Right ventricle myocardium inferior (tissue), 1 donor: ENCODE data around the gene AMN. TPM values are rescaled to one million over a fixed set of nuclear protein-coding genes. Genes with fewer than 3 reads are reported as not detected.

ENCODE experiments used
- ATAC-seq: fragments of 200-7000 bp; cut with Tn5 transposase; one replicate; pipeline ENCODE4 v1.9.1; 2020; ENCODE audit warnings: mild to moderate bottlenecking, moderate library complexity
- DNase-seq: peaks from one replicate; pipeline ENCODE4 v3.0.0; 2021; ENCODE audit errors: missing footprints
- intact Hi-C: fragments of 100-400 bp; cut with DNase I; formaldehyde crosslinking; loops from one replicate; pipeline ENCODE4 v1.11.0; 2022
- total RNA-seq: library from RNA; stranded (reverse); fragmentation: NEBNext Ultra II Directional; extraction: Animal tissue kit (Norgen Biotek cat#: 25700); gene quantifications from one replicate; pipeline ENCODE4 v1.2.1, GENCODE V29; 2021
- donor health status: DM: no; HTN: yes; CAD: no; lungs with severe emphysema.

Gene AMN
- total RNA-seq, 1 donor from 2014 or later: 0.14 TPM

DNA sequence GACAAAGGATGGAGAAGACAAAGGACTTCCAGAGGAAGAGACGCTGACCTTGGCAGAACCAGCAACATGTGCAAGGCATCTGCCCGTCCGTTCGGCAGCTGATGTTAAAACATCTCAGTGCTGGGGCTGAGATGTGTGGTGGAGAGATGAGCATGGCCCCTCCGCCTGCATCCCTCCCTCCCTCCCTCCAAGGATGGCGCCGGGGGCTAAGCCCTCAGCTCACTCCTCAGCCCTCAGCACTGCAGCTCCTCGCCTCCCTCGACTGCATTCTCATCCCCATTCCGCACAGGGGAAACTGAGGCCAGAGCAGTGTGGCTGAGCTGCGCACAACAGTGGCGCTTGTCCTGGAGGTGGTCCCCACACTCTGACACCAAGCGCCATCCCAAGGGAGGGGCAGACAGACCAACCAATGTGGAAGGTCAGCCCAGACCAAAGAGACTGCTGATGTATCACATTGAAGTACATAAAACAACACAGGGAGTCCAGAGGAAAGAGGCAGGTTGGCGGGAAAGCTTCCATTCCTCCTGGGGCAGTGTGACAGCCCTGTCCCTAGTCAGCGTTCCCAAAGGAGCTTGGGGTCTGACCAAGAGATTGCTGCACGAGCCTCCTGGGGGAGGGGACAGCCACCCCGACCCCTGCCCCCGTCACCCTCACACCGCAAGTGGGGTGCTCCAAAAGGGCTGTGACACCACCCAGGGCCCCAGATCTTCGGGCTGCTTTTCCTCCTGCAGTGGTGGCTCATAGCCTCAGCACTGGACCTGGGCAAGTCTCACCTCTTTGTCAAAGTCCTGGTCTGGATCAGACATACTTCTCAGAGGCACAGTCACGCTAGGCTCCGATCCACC, 15.1 kb downstream of the AMN start:
- ATAC-seq: no peak
- DNase-seq: no peak
- intact Hi-C loops: no loop called here

DNA sequence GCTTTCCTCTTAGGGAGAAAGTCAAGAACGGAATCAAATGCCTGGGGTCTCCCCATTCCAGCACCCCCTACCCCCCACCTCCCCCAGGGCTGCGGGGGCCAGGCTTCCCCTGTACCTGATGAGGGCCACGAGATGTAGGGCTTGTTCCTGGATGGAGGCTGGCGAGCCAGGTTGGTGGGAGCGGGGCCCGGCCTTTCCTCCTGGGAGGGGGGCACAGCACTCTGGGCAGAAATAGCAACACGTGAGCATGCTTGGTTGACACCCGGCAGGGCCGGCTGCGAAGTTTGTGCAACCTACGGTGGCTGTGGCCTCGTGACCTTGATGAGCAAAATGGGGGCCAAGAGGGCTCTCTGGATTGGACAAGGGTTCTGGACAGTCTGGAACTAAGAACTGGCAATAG, 15.7 kb downstream of the AMN start:
- ATAC-seq (no peak), DNase-seq (no peak)
- intact Hi-C loops: no loop called here

DNA sequence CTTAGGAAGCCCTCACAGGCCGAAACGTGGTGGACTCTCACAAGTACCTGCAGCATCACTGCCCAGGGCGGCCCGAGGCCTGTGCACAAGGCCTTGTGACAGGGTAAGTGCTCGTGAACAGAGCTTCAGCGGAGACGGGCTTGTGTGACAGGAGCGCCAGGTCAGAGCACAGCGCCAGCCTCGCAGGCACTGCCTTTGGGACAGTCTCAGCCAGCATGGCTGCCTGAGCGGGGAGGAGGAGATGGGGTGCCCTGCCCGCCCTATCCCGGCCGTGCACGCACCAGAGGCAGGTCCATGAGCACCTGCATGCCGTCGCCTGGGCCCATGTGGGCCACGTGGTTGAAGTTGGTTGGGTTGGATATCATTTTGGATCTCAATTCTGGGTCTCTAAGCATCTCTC, 16.9 kb downstream of the AMN start:
- DNase-seq (no peak), ATAC-seq (no peak)
- intact Hi-C loops: no loop called here

DNA sequence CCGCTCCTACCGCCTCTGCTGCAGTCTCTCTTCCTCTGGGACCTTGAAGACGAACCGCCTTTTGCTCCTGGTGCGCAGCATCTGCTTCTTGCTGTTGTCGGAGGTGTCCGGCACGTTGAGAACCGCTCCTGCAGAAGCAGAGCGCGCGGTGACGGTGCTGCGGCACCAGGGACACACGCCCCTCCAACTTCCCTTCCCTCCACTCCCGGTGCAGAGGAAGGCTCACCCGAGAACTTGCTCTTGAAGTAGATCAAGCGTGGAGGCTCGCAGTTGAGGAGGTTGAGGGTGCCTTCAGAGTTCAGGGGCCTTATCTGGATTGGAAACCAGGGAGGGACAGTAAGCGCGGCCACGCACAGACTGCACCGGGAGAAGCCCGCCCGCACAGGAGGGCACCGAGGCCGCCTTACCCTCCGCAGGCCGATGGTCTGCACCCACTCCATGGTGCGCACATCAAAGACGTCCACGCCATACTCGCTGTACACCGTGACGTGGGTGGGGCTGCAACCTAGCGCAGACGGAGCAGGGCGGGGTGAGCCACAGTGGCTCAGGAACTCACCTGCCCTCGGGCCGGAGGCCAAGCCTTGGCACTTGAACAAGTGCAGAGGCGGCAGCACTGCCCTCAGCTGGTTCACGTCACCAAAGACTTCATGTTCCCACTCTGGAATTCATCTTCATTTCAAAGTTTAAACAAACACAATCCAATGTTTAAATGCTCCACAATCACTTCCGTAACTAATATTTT, 17.5 kb downstream of the AMN start:
- intact Hi-C loops: no loop called here
- ATAC-seq: no peak
- DNase-seq: no peak

DNA sequence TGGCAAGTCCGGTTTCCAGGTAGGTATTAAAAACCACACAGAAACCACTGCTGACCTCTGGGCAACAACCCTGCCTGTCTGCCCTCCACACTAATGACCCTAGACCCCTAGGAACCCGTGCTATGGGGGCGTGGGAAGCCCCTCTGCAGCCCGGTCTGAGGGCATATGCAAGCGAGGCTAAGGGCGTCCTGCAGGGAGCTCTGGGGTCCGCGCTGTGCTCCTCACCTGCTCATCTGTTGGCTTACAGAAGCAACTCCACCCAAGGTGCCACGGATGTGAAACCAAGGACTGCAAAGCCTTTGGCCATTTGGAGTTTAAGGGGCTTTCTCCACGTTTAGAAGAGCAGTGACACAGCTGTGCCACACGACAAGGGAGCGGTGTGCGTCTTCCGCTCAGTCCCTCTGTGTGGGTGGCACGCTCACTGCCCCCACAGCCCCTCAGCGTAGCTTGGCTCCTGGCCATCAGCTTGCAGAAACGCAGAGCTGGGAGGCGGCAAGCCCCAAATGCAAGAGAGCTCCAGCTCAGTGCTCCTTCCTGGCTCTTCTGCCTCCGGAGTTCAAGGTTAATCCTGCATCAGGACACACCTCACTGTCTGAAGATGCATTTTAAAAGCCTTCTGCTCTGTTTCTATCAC, 18.4 kb downstream of the AMN start:
- intact Hi-C loops: no loop called here
- DNase-seq (no peak), ATAC-seq (no peak)

DNA sequence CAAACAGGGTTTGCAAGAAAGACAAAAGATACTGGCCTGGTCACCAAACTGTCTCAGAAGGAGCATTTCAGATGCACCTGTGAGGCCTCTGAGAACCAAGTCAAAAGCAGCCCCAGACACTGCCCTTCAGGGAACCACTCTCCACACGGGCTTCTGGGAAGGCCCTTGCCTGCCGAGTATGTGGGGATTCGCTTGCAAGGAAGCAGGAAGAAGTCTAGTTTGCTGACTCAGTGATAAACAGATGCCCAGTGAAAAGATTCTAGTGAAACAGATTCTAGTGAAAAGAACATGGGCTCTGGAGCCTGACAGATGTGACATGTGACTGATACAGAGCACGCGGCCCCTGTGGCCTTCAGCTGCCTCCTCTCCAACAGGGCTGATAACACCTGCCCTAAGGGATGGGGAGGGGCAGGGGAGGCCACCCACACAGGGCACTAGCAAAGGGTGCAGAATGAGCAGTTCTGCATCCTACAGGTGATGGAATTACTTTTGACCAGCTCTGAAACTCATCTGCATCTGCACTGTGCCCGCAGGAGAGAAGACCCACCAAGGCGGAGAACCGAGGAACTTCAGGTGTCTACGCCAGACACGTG, 19.1 kb downstream of the AMN start:
- DNase-seq: no peak
- no peak for ATAC-seq
- intact Hi-C loops: no loop called here

DNA sequence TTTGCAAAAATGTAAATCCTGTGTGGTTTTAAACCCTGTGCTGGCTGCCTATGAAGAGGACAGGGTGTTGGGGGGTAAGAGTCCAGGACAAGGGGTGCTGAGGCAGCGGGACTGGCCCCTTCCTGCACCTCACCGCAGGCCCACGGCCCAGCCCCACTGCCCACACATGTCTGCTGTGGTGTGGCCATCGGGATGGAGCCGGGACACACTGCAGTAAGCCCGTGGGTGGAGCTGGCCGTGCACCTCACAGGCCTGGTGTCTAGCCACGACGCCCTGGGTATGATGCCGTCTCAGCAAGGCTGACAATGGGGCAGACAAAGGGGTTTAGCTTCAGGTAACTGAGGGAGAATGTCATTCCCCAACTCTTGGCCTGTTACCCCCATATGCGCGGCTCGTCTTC, 19.6 kb downstream of the AMN start:
- intact Hi-C loops: no loop called here
- DNase-seq (no peak), ATAC-seq (no peak)

DNA sequence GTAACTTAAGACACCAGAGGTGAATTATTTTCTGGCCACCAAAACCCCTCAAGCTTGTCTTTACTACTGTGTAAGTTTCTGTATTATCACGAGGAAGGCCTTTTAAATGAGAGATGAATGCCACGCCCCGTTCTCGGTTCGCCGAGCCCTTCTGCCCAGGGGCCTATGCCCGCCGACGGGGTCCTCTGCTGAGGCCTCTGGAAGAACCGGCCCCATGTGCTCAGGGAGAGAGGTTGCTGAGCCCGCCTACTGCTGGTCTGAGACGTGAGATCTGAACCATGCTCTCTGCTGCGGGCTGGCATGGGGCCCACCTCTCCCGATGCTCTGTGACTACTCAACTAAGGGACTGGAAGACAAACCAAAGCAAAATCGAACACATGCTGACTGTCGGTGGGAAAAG, 21.0 kb downstream of the AMN start:
- intact Hi-C loops: no loop called here
- ATAC-seq: no peak

DNA sequence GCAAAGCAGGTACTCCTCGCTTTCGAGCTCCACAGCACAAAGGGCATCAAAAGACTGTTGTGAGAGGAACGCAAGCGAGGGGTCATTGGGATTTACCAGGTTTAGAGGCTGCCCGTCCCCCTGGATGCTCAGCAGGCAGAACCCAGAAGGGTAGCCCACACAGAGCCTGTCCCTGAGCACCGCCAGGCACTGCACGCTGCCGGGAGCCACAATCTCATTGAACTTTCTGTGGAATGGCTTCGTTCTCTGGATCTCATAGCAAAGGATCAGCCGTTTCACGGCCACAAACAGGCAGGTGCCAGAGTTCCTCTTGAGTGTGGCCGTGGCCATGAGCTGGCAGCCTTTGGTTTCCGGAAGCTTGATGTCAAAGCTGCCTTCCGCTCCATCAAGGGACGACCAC, 21.5 kb downstream of the AMN start:
- ATAC-seq: no peak
- intact Hi-C loops: no loop called here
- no peak for DNase-seq

More for the DNA sequence above, 21.0 kb downstream of the AMN start:
- no peak for DNase-seq

DNA sequence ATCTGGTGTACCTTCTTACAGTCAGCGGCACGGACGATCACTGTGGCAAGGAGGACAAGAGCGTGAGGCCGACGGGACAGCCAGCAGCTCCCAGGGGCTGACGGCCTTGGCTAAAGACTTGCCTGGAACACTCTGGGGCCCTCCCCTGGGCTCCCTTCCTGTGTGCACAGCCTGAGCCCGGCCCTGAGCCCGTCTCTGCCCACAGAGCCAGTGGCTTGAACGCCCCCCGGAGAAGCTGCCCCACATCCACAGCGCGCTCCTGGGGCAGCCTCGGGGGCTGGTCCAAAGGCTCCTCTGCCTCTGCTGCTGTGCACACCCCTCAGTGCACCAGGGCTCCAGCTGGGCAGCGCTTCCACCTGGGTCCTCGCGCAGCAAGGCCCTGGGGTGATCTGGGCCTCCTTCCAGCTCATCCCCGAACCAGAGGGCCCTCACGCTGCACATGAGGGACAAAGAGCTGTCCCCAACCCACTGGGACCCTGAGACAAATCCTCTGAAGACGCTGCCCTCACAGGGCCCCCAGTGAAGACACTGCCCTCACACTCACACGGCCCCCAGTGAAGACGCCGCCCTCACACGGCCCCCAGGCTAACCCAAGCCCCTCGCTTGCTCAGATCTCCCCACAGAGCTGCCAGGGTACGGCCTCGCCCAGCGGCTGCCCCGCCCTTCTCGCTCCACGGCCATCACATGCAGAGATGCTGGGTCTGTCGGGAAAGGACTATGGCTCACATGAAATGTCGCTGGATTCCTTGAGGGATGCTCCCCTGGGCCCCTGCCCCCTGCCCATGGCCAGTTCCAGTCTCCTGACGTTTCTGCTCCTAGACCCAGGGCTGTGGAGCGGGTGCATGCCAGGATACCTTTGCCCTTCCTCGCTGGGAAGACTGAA, 22.2 kb downstream of the AMN start:
- ATAC-seq (no peak), DNase-seq (no peak)
- intact Hi-C loops: no loop called here

DNA sequence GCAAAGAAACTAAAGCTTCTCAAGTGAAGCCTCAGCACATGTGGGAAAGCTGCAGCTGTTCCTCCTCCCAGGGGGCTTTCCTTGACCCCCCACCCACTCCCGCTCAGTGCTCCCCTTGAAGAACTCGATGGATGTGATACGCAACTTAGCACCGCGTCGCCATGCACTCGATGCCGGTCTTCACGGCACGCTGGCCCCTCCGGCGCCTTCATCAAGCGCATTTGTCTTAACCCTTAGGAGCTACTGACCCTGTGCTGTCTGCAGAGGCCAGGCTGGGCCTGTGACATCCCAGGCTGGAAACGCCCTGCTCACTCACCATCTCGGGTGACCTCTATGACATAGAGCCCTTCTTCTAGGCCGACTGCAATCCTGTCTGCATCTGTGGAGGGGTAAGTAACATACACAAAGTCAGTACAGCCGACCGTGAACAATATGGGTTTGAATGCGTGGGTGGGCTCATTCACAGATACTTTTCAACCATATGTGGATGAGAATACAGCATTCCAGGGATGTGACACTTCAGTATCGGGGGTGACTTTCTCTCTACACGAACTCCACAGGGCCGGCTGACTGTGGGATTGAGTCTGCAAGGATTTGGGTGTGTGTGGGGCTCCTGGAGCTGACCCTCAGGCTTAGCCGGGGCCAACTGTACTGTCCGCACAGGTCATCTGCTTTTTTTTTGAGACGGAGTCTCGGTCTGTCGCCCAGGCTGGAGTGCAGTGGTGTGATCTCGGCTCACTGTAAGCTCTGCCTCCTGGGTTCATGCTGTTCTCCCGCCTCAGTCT, 23.1 kb downstream of the AMN start:
- intact Hi-C loops: no loop called here
- DNase-seq: no peak
- no peak for ATAC-seq

DNA sequence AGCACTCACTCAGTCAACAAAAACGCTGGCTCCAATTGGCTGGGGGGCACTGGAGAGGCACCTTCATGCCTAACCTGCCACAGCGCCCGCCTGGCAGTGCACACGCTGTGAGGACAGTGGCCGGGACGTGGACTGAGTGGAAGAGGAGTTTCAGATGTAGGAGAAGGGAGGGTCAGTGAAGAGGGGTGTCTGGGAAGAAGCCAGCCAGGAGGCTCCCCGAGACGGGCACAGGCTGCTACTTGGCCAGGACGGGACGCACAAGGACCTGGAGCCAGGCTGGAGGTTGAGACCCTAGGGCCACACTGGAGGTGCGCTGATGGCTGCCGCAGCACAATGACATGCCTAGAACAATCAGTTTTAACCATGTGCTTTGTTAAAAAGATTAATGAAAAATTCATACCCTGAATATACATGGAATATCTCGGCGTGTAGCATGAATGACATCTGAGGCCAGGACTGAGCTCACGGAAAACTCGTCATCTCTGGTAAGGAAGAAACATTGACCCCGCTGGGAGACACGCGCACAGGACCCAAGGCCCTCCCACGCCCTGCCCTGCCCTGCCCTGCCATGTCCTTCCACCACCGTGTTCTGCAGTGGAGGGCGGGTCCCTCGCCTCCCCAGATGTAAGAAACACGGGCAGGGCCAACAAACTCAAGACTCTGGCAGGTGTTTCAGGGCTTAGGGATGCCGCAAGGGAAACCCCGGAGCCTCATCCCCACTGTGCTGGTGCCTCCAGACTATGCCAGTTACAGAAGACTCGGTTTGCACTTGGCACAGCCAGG, 25.0 kb downstream of the AMN start:
- DNase-seq: no peak
- ATAC-seq: no peak
- intact Hi-C loops: no loop called here

DNA sequence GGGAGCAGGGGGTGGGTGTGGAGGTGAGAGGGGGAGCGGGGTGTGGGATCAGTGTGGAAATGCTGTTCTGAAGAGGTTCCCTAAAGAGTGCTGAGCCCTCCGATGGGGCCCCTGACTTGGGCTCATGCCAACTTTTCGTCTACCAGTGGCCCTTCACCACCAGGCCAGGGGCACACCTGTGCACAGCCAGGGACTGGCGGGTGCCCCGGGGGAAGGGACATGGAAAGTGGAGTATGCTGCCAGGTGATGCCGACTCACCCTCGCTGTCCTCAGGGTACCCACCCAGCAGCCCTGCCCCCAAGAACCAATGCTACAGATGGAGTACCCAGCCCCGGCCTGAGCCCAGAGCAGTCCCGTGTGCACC, 26.2 kb downstream of the AMN start:
- ATAC-seq: no peak
- intact Hi-C loops: no loop called here

DNA sequence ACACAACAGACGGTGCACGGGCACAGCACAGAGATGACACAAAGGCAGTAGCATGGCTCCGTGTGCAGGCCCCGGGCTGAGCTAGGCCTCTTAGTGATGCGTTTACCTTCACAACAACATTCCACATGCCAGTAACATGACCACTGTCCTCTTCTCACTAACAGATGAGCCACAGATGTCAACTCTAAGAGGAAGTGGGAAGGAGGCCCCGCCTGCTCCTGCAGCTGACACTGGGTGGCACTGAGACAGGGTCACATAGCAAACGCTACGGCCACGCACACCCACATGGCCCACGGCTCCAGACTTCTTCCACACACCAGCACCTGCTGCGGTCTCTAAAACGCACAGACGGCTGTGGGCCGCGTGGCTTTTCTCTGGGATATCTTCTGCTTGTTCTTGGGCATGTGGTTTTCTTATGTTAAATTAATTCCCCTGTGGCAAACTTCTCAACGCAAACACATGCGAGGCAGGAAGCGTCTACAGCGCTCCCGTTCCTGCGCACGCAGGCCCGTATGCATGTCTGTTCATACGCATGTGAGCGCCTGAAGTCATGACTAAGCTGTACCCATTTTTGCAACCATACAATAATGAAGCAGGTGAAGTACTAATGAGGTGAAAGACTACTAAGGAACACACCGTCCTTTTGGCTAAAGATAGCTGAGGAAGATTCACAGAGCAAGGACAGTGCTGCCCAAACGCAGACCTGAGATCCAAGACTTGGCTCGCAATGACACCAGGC, 26.8 kb downstream of the AMN start:
- ATAC-seq (peak; percentile 29), DNase-seq (no peak)

More for the DNA sequence above, 26.2 kb downstream of the AMN start:
- DNase-seq: no peak

DNA sequence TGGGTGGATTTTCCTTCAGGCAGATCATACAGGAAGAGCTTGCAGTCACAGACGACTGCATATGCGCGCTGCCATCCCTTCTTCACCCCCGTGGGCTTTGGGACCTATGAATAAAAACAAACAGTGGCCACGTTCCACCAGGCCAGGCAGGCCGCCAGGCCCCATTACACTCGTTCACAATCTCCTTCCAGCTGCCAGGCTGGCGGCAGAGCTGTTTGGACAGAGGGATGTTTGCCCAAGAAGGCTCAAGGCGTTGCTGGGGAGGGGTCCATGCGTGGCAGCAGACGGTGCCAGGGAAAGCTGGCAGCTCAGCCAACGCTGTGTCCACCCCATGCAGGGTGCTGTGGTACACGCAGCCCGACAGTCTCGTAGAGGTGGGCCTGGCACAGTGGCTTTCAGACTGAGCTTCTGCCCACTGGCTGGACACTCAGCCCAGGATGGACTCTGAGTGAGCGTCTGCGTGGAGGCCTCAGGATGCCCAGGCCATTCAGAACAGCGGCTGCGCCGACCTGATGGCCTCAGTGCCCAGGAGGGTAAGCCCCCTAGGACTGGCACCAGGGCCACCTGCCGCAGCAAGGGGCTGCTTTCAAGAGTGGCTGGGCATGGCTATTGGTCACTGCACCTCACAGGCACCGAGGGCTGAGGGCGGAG, 27.5 kb downstream of the AMN start:
- intact Hi-C loops: no loop called here
- peak; percentile 62 for ATAC-seq
- no peak for DNase-seq

More for the DNA sequence above, 26.8 kb downstream of the AMN start:
- intact Hi-C loops: no loop called here

DNA sequence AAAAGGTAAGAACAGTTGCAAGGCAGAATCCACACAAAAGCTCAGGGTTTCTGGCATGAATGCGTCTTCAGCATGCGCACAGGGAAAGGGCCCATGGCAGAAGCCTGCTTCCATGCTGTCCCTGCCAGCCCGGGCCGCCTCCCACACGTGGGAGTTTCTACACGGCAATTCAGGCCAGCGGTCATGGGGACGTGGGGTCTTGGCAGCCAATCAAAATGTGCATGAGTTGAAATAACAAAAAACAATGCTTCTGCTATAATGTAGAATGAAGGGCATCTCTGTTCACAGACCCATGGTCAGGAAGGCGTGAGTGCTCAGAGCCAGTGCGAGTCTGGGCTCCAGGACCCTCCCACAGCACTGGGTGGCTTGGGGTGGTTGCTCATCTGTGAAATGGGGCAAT, 28.6 kb downstream of the AMN start:
- ATAC-seq: no peak
- DNase-seq: no peak
- intact Hi-C loops: no loop called here
